K562 (cell line): ENCODE measurements around the gene FTO. TPM values are rescaled to one million over a fixed set of nuclear protein-coding genes. Genes with fewer than 3 reads are reported as not detected.

Experiments used
- ATAC-seq: fragments of 200-7000 bp; cut with Tn5 transposase; 3 replicates; pipeline ENCODE4 v1.9.1; 2020; ENCODE audit warnings: moderate library complexity
- BruUV-seq: library from RNA; stranded (reverse); fragments of 400-500 nt; replicated peaks from 2 replicates; lab custom pipeline; 2021; lab: Mats Ljungman, UMichigan
- CTCF ChIA-PET: fragments of 300-600 bp; formaldehyde crosslinking; extraction: SDS; loops from one replicate; lab custom pipeline; 2021; ENCODE audit warnings: low intra/inter-chr PET ratio; lab: Yijun Ruan, JAX
- POLR2A ChIA-PET: fragments of 300-600, 350-650 bp; sonication (Branson Sonifier 250); formaldehyde crosslinking; extraction: SDS; loops from one replicate; lab custom pipeline; 2021; ENCODE audit warnings: antibody characterized with exemption, inconsistent platforms; lab: Yijun Ruan, JAX
- DNase-seq, 4 experiments: peaks; one replicate each; pipeline versions ENCODE4 v3.0.0 to v3.0.0-alpha.2; 2011 to 2018; ENCODE audit warnings: low spot score in 3 of 4, mixed read lengths in 3 of 4; ENCODE audit errors: extremely low read depth in 1 of 4
- FAIRE-seq: peaks from 2 replicates; lab custom pipeline; 2011; peaks lifted over from hg19 to GRCh38; lab: Jason Lieb, UNC
- H2AFZ ChIP-seq: 2 replicates; pipeline ENCODE4 v1.6.0; 2011; ENCODE audit warnings: low read depth, low read length, control low read depth, inconsistent platforms
- H3K27ac ChIP-seq: fragments of 200-600 bp; 3 replicates; pipeline ENCODE4 v1.8.0; 2011; ENCODE audit warnings: low read depth, mild to moderate bottlenecking, control low read depth, inconsistent platforms, low read length, moderate library complexity, mixed read lengths; ENCODE audit errors: extremely low read depth
- H3K27me3 ChIP-seq, 2 experiments: fragments of 300-600 bp in 1 of 2; 2 replicates in 1 of 2; 3 replicates in 1 of 2; pipeline versions ENCODE4 v1.6.0 to v1.8.0; 2011; ENCODE audit warnings: inconsistent platforms in 2 of 2, low read length in 2 of 2, mild to moderate bottlenecking in 1 of 2, mixed read lengths in 1 of 2, moderate library complexity in 1 of 2; ENCODE audit not compliant: control insufficient read depth in 2 of 2, insufficient read depth in 2 of 2
- H3K36me3 ChIP-seq: fragments of 300-600 bp; 3 replicates; pipeline ENCODE4 v1.8.0; 2011; ENCODE audit warnings: mild to moderate bottlenecking, low read length, inconsistent platforms; ENCODE audit not compliant: control insufficient read depth, insufficient read depth
- H3K4me1 ChIP-seq, 2 experiments: fragments of 200-600 bp in 1 of 2; replicated peaks in 1 of 2; 2 replicates in 1 of 2; 3 replicates in 1 of 2; pipeline versions ENCODE4 v1.5.1 to v1.8.0; 2011; ENCODE audit warnings: inconsistent platforms in 2 of 2, low read length in 2 of 2, mild to moderate bottlenecking in 1 of 2, mixed read lengths in 1 of 2, moderate library complexity in 1 of 2; ENCODE audit not compliant: control insufficient read depth in 2 of 2, insufficient read depth in 2 of 2
- H3K4me2 ChIP-seq: 2 replicates; pipeline ENCODE4 v1.6.1; 2011; ENCODE audit warnings: low read length, control low read depth, inconsistent platforms, mixed read lengths; ENCODE audit not compliant: insufficient read depth
- H3K4me3 ChIP-seq: fragments of 200-600 bp; sonication (generic), shearing (Covaris generic); 2 replicates; pipeline ENCODE4 v1.5.1; 2016; ENCODE audit warnings: control low read depth, inconsistent platforms
- H3K79me2 ChIP-seq: fragments of 200-600 bp; 3 replicates; pipeline ENCODE4 v1.8.0; 2011; ENCODE audit warnings: low read length, inconsistent platforms; ENCODE audit not compliant: control insufficient read depth, insufficient read depth
- H3K9ac ChIP-seq, 2 experiments: 2 replicates each; pipeline versions ENCODE4 v1.6.0 to v1.6.1; 2011; ENCODE audit warnings: low read depth in 2 of 2, low read length in 2 of 2, control low read depth in 1 of 2, inconsistent platforms in 1 of 2, mild to moderate bottlenecking in 1 of 2, mixed read lengths in 1 of 2; ENCODE audit not compliant: insufficient read depth in 1 of 2
- H3K9me1 ChIP-seq: one replicate; pipeline ENCODE4 v1.6.0; 2011; ENCODE audit warnings: inconsistent platforms, mild to moderate bottlenecking, low read length, moderate library complexity; ENCODE audit not compliant: control insufficient read depth, insufficient read depth
- H3K9me3 ChIP-seq: replicated peaks from 2 replicates; pipeline ENCODE4 v1.5.1; 2011; ENCODE audit warnings: low read depth, low read length, inconsistent platforms; ENCODE audit not compliant: control insufficient read depth, insufficient read depth
- H4K20me1 ChIP-seq: replicated peaks from 2 replicates; pipeline ENCODE4 v1.6.1; 2011; ENCODE audit warnings: low read length, inconsistent platforms, mixed read lengths; ENCODE audit not compliant: control insufficient read depth, insufficient read depth
- BCL6 ChIP-seq: fragments of 250-450 bp; sonication (Bioruptor Pico); IDR thresholded peaks from 2 replicates; pipeline ENCODE4 v1.4.0; 2020
- EZH2 ChIP-seq: IDR thresholded peaks from 2 replicates; pipeline ENCODE4 v1.6.1; 2012; ENCODE audit warnings: low read depth, mild to moderate bottlenecking, inconsistent platforms, low read length, borderline replicate concordance
- IFI16 ChIP-seq: fragments of 250-450 bp; sonication (Bioruptor Pico); IDR thresholded peaks from 2 replicates; pipeline ENCODE4 v2.1.2; 2022; ENCODE audit warnings: mild to moderate bottlenecking, inconsistent platforms
- MEF2A ChIP-seq: IDR thresholded peaks from 2 replicates; pipeline ENCODE4 v1.6.1; 2011; ENCODE audit warnings: low read depth, mild to moderate bottlenecking, low read length, moderate library complexity; ENCODE audit not compliant: control insufficient read depth
- SAP30 ChIP-seq: fragments of 200-600 bp; sonication (generic); IDR thresholded peaks from 2 replicates; pipeline ENCODE4 v1.6.1; 2012; ENCODE audit warnings: borderline replicate concordance, low read depth, mild to moderate bottlenecking, moderate library complexity, low read length, control low read depth, inconsistent platforms; ENCODE audit not compliant: insufficient read depth, poor library complexity, severe bottlenecking
- SIN3A ChIP-seq, 2 experiments: fragments of 150-350 bp in 1 of 2; IDR thresholded peaks; 2 replicates each; pipeline ENCODE4 v1.6.1; 2011 to 2016; ENCODE audit warnings: borderline replicate concordance in 2 of 2, low read depth in 2 of 2, low read length in 2 of 2, mild to moderate bottlenecking in 2 of 2, moderate library complexity in 2 of 2; ENCODE audit not compliant: control insufficient read depth in 1 of 2
- SNRNP70 ChIP-seq: fragments of 200-400 bp; formaldehyde crosslinking; optimal IDR thresholded peaks from 2 replicates; pipeline ENCODE3; 2017; ENCODE audit warnings: low read depth, low read length
- SREBF1 ChIP-seq: fragments of 150-350 bp; IDR thresholded peaks from 2 replicates; pipeline ENCODE4 v1.6.1; 2014; ENCODE audit warnings: antibody characterized with exemption, low read depth, low read length, borderline replicate concordance
- TARDBP ChIP-seq: fragments of 450-650 bp; IDR thresholded peaks from 2 replicates; pipeline ENCODE4 v1.6.1; 2016
- TCF7 ChIP-seq: sonication (generic); IDR thresholded peaks from 2 replicates; pipeline ENCODE4 v1.6.1; 2016; ENCODE audit warnings: antibody characterized with exemption, borderline replicate concordance
- TEAD4 ChIP-seq, 2 experiments: sonication (generic) in 1 of 2; formaldehyde crosslinking in 1 of 2; IDR thresholded peaks; 2 replicates each; pipeline versions ENCODE4 v1.6.1 to v1.8.0; 2012 to 2022; ENCODE audit warnings: borderline replicate concordance in 1 of 2, inconsistent platforms in 1 of 2, low read length in 1 of 2, mild to moderate bottlenecking in 1 of 2, missing genetic modification reagents in 1 of 2
- ZFP36 ChIP-seq: fragments of 150-350 bp; IDR thresholded peaks from 2 replicates; pipeline ENCODE4 v1.6.1; 2018; ENCODE audit warnings: low read length, low read depth; ENCODE audit not compliant: partially characterized antibody
- ZNF232 ChIP-seq: sonication (generic); formaldehyde crosslinking; IDR thresholded peaks from 2 replicates; pipeline ENCODE4 v1.8.0; 2022; ENCODE audit warnings: mild to moderate bottlenecking, missing genetic modification reagents
- WGBS: fragments of 100-300 bp; shearing (Covaris generic); methylation state at CpG from one replicate; pipeline ENCODE4 v1.1.6; 2016; ENCODE audit warnings: low coverage, mixed read lengths; ENCODE audit not compliant: insufficient coverage; ENCODE audit errors: missing lambda C conversion rate; 5-methylcytosine and 5-hydroxymethylcytosine counted together
- in situ Hi-C: fragments of 300-500 bp; cut with MboI; formaldehyde crosslinking; loops from 4 replicates; pipeline ENCODE4 v1.15.0; 2018; ENCODE audit warnings: inconsistent platforms, mixed read lengths
- intact Hi-C: fragments of 100-400 bp; cut with micrococcal nuclease; formaldehyde crosslinking; loops from 2 replicates; pipeline ENCODE4 v1.14.2; 2022
- polyA plus RNA-seq, 8 experiments: library from polyadenylated mRNA; depleted of rRNA in 4 of 8; stranded (reverse) in 5 of 8; unstranded in 3 of 8; fragments of >200 nt; fragmentation: Nextera tagmentation in 2 of 8; fragmentation: Illumina TruSeq in 1 of 8; extraction: Ambion mirVana in 2 of 8; extraction: Trizol in 1 of 8; gene quantifications; 2 replicates each; pipeline versions ENCODE4 v1.2.1 to v1.2.3, GENCODE V29; 2011 to 2014; ENCODE audit warnings: inconsistent platforms in 1 of 8, missing spikeins in 1 of 8
- total RNA-seq, 7 experiments: library from RNA; depleted of rRNA in 6 of 7; stranded (reverse); fragments of >200 nt in 6 of 7; fragmentation: Illumina TruSeq in 2 of 7; extraction: Trizol in 2 of 7; gene quantifications; 2 replicates each; pipeline versions ENCODE4 v1.2.1 to v1.2.3, GENCODE V29; 2011 to 2021; ENCODE audit warnings: low replicate concordance in 1 of 7
- TF ChIP-seq, protein P1 (sequence below): fragments of 250-450 bp; sonication (Bioruptor Pico); IDR thresholded peaks from 2 replicates; pipeline ENCODE4 v1.4.0; 2020; ENCODE audit warnings: mild to moderate bottlenecking
- TF ChIP-seq, protein P2 (sequence below): fragments of 450-650 bp; IDR thresholded peaks from 2 replicates; pipeline ENCODE4 v1.6.1; 2017; ENCODE audit warnings: mild to moderate bottlenecking, moderate library complexity
- TF ChIP-seq, protein P3 (sequence below): fragments of 450-650 bp; IDR thresholded peaks from 2 replicates; pipeline ENCODE4 v1.6.1; 2014; ENCODE audit warnings: low read depth, mild to moderate bottlenecking, moderate library complexity, borderline replicate concordance

The FTO gene
- total and polyA plus RNA-seq, 9 of the 15 experiments (the other 6 are each of a cell fraction or from before 2014, with no cell fraction given) = 11.3 to 27.7 (median 25.5) TPM

DNA sequence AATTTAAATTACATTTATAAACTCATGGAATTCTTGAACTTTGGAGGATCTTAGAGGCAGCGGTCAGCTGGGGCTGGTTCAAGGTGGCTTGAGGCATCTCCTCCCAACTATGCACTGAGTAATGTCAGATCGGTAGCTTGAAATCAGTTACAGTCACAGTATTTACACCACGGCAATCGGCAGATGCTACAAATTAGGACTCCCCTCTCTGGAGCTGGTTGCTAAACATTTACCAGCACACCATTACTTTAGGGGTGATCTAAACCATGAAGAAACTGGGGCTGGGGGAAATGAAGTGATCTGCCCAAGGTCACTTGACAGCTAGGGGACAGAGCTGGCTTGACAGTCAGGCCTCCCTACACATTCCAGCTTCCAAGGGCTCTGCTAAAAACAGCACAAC is 445.0 kb downstream of the FTO start:
- BruUV-seq = no TSS peak
- in situ Hi-C loops (no loop called here), intact Hi-C loops (no loop called here)
- WGBS = 4% methylated on average over 4 of the region's 4 CpGs
- Histone ChIP-seq H3K79me2 (no peaks in the 10 kb centered on the region), H3K9ac (no peak overlapping the region), H2AFZ (no peak overlapping the region), H3K27ac (no peak overlapping the region), H3K4me1 (no peaks in the 10 kb centered on the region), H3K4me3 (no peak overlapping the region), H3K36me3 (no peaks in the 10 kb centered on the region), H3K9me1 (no peaks in the 10 kb centered on the region), H3K27me3 (peaks cover 27 to 46% of the 10 kb centered on the region in 2 experiments; a peak in 4 of 5 replicates), H3K4me2 (no peak overlapping the region), H3K9me3 (no peaks in the 10 kb centered on the region), H4K20me1 (no peaks in the 10 kb centered on the region; the same call in 1 of the 2 replicates)
- ATAC-seq (no peak), DNase-seq (no peak), FAIRE-seq (no peak)
- ChIA-PET CTCF (no interaction called here), POLR2A (no interaction called here)
- no peak for TF ChIP-seq BCL6
- TF ChIP-seq SREBF1 = no peak
- TF ChIP-seq SNRNP70 = no peak
- TF ChIP-seq IFI16 (CRISPR knock-in tag) = no peak
- no peak for TF ChIP-seq ZNF232 (CRISPR knock-in tag)
- TF ChIP-seq TCF7 = no peak
- no peak for TF ChIP-seq TEAD4 (IDR thresholded peaks at IDR 0.05; ENCODE audit: low read length)
- TF ChIP-seq TEAD4 (CRISPR knock-in tag; IDR thresholded peaks at IDR 0.05; ENCODE audit: borderline replicate concordance) = no peak
- TF ChIP-seq EZH2 = no peak
- no peak for TF ChIP-seq MEF2A
- TF ChIP-seq, protein P1, sequence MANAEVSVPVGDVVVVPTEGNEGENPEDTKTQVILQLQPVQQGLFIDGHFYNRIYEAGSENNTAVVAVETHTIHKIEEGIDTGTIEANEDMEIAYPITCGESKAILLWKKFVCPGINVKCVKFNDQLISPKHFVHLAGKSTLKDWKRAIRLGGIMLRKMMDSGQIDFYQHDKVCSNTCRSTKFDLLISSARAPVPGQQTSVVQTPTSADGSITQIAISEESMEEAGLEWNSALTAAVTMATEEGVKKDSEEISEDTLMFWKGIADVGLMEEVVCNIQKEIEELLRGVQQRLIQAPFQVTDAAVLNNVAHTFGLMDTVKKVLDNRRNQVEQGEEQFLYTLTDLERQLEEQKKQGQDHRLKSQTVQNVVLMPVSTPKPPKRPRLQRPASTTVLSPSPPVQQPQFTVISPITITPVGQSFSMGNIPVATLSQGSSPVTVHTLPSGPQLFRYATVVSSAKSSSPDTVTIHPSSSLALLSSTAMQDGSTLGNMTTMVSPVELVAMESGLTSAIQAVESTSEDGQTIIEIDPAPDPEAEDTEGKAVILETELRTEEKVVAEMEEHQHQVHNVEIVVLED = no peak
- TF ChIP-seq, protein P2, sequence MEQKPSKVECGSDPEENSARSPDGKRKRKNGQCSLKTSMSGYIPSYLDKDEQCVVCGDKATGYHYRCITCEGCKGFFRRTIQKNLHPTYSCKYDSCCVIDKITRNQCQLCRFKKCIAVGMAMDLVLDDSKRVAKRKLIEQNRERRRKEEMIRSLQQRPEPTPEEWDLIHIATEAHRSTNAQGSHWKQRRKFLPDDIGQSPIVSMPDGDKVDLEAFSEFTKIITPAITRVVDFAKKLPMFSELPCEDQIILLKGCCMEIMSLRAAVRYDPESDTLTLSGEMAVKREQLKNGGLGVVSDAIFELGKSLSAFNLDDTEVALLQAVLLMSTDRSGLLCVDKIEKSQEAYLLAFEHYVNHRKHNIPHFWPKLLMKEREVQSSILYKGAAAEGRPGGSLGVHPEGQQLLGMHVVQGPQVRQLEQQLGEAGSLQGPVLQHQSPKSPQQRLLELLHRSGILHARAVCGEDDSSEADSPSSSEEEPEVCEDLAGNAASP = no peak
- TF ChIP-seq, protein P3, sequence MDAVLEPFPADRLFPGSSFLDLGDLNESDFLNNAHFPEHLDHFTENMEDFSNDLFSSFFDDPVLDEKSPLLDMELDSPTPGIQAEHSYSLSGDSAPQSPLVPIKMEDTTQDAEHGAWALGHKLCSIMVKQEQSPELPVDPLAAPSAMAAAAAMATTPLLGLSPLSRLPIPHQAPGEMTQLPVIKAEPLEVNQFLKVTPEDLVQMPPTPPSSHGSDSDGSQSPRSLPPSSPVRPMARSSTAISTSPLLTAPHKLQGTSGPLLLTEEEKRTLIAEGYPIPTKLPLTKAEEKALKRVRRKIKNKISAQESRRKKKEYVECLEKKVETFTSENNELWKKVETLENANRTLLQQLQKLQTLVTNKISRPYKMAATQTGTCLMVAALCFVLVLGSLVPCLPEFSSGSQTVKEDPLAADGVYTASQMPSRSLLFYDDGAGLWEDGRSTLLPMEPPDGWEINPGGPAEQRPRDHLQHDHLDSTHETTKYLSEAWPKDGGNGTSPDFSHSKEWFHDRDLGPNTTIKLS = no peak
- no peak for TF ChIP-seq SAP30
- no peak for TF ChIP-seq TARDBP
- TF ChIP-seq ZFP36 = no peak
- TF ChIP-seq SIN3A (IDR thresholded peaks at IDR 0.05; ENCODE audit: borderline replicate concordance in 2 of 2, control insufficient read depth in 1 of 2, low read depth in 2 of 2, low read length in 2 of 2) = no peak
